Upper lobe of left lung (tissue), 4 donors: Measurements from ENCODE around the gene NXT1.

ENCODE experiments used
- POLR2A ChIP-seq, 4 donors: fragments of 450-650 bp; IDR thresholded peaks; one replicate each; pipeline ENCODE4 v1.5.1; 2016 to 2017; ENCODE audit warnings: antibody characterized with exemption in 4 of 4, mild to moderate bottlenecking in 2 of 4
- TF ChIP-seq, protein P1 (sequence below), 6 experiments: fragments of 450-650 bp in 4 of 6; fragments of 200-600 bp in 2 of 6; sonication (generic) in 2 of 6; IDR thresholded peaks; one replicate each; pipeline ENCODE4 v1.5.1; 2016 to 2019; ENCODE audit warnings: antibody characterized with exemption in 6 of 6

DNA sequence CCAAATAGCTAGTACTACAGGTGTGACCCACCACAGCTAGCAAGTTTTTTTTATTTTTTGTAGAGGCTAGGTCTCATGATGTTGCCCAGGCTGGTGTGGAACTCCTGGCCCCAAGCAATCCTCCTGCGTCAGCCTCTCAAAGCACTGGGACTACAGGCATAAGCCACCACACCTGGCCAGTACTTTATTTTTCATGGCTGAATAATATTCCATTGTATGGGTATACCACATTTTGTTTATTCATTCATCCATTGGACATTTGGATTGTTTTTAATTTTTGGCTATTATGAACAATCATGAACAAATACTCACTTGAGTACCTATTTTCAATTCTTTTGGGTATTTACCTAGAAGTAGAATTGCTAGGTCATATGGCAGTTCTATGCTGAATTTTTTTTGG lies 7.0 kb upstream of the NXT1 start:
- no peak for TF ChIP-seq POLR2A (IDR thresholded peaks at IDR 0.05)
- TF ChIP-seq, protein P1, sequence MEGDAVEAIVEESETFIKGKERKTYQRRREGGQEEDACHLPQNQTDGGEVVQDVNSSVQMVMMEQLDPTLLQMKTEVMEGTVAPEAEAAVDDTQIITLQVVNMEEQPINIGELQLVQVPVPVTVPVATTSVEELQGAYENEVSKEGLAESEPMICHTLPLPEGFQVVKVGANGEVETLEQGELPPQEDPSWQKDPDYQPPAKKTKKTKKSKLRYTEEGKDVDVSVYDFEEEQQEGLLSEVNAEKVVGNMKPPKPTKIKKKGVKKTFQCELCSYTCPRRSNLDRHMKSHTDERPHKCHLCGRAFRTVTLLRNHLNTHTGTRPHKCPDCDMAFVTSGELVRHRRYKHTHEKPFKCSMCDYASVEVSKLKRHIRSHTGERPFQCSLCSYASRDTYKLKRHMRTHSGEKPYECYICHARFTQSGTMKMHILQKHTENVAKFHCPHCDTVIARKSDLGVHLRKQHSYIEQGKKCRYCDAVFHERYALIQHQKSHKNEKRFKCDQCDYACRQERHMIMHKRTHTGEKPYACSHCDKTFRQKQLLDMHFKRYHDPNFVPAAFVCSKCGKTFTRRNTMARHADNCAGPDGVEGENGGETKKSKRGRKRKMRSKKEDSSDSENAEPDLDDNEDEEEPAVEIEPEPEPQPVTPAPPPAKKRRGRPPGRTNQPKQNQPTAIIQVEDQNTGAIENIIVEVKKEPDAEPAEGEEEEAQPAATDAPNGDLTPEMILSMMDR (IDR thresholded peaks at IDR 0.05), result no peak
